Activated CD4-positive, CD25-positive, alpha-beta regulatory T cell treated with anti-CD3 and anti-CD28 coated beads, Interleukin-2, amount 50 U/mL, for 72 hours (primary cell): Measurements from ENCODE around the gene TEX50.
"Not testable (repeated sequence)": the region's sequence is repeated elsewhere in the genome, so short reads cannot be mapped to it uniquely, and the experiment has no call there.

ENCODE experiments used
- DNase-seq: peaks from one replicate; pipeline ENCODE4 v3.0.0; 2021

The TEX50 gene

GRCh38 chr1:173663159-173663558, 28.0 kb downstream of the TEX50 start:
- DNase-seq, result no peak

- no peak for DNase-seq
These were observed 31.5 kb downstream of the TEX50 start for GRCh38 chr1:173666646-173667045.

- no peak for DNase-seq
These were observed 34.4 kb downstream of the TEX50 start, which contains the start of gene ANKRD45 for GRCh38 chr1:173669491-173669941. Gene ANKRD45 (minus strand): TSS chr1:173669851. CDS start chr1:173659418, 10,433 bp downstream.

- DNase-seq, result not testable (repeated sequence)
These were observed 39.4 kb downstream of the TEX50 start for GRCh38 chr1:173674496-173674895.

- DNase-seq, result not testable (repeated sequence)
These were observed 45.0 kb downstream of the TEX50 start for GRCh38 chr1:173680152-173680551.

GRCh38 chr1:173682184-173682583, 47.0 kb downstream of the TEX50 start:
- no peak for DNase-seq

- not testable (repeated sequence) for DNase-seq
These were observed 48.7 kb downstream of the TEX50 start for GRCh38 chr1:173683838-173684237.

GRCh38 chr1:173685121-173685520, 50.0 kb downstream of the TEX50 start:
- not testable (repeated sequence) for DNase-seq
